HG03469 (cell line): ENCODE results near the gene PTPN1.
"Not testable (repeated sequence)": the region's sequence is repeated elsewhere in the genome, so short reads cannot be mapped to it uniquely, and the experiment has no call there.

Source experiments
- ATAC-seq: cut with Tn5 transposase; IDR thresholded peaks from one replicate; pipeline ENCODE4 v1.9.1; 2021; ENCODE audit warnings: mild to moderate bottlenecking, moderate library complexity, moderate number of reproducible peaks; ENCODE audit not compliant: unreplicated experiment

PTPN1 gene

DNA sequence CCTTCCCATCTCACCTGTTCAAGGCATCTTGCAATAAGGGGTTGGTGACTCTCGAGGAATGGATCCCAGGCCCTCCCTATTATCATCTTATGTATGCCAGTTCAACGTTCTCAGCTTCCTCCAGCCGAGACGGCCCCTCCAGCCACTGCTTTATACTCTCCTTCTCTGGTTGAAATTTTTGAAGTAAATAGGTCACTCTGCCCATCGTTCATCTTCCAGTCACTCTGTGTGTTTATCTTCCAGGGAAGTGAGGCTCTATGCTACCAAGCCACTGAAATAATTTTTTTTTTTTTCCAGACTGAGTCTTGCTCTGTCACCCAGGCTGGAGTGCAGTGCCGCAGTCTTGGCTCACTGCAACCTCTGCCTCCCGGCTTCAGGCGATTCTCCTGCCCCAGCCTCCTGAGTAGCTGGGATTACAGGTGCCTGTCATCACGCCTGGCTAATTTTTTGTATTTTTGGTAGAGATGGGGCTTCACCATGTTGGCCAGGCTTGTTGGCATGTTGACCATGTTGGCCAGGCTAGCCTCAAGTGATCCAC is 17.0 kb downstream of the PTPN1 start:
- ATAC-seq: no peak

DNA sequence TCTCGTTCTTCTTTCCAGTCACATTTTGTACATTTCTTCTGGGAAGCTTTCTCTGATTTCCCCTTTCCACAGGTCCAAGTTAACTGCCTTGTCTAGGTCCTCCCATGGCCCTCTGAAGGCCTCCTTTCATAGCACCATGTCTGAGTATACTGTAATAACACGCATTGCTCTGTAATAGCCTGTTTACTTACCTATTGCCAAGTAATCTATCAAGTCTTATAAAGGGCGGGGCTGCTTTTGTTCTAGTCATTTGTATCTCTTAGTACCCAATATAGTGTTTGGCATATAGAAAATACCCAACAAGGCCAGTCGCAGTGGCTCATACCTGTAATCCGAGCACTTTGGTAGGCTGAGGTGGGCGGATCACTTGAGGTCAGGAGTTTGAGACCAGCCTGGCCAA is 17.9 kb downstream of the PTPN1 start:
- no peak for ATAC-seq

DNA sequence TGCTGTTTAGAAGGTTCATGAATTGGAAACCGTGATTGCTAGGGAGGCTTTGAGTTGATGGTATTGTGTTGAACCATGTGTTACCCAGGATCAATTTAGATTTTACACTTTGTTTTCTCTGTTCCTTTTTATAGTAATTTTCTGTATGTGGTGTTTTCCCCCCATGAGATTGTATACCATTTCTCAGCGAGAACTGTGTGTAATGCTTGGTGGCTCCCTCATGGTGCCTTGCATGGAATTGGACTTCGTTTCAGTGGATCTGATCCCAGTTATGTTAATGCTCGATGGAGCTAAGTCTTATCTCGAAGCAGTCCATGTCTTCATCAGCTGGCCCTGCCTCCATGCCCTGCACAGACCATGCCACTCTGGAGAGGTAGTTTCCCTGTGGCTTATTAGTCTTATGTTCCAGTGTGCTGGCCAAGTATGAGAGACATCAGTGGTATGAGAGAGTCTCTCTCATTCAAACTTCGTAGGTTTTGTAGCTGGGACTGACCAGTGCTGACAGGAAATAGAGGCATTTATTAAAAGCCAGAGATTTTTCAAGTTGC is 18.7 kb downstream of the PTPN1 start:
- ATAC-seq: no peak

DNA sequence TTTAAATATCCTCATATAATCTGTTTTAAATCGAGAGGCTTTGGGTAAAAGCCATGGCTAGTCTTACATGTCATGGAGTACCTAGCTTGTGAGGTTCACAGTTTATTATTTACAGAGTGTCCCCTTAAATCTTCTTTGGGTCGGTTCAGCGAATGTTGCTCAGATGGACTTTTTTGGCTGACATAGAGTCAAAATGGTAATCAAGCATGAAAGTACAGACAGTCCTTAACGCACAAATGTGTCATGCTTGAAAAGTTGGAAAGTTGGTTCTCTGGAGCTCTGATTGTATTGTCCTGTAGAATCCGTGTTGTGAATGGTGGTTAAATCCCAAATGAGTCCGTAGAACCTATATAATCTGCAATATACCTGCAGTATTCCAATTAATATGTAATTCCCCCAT is 22.0 kb downstream of the PTPN1 start:
- no peak for ATAC-seq

DNA sequence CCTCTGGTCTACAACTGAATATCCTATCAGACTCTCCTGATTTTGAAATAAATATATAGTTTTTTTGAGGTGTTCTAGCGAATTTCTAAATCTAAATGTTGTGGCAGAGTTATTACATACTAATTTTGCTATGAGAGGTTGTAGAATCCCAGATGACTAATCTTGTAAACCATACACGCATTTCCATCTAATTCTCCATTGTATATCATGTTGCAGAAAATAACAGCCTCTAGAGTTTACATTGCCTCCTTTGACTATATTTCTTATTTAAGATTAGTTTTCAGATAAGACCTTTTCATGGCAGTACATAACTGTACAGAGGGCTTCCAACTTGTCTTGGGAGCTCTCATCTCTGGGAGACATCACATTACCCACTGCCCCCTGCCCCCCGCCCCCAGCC is 22.9 kb downstream of the PTPN1 start:
- ATAC-seq: no peak

DNA sequence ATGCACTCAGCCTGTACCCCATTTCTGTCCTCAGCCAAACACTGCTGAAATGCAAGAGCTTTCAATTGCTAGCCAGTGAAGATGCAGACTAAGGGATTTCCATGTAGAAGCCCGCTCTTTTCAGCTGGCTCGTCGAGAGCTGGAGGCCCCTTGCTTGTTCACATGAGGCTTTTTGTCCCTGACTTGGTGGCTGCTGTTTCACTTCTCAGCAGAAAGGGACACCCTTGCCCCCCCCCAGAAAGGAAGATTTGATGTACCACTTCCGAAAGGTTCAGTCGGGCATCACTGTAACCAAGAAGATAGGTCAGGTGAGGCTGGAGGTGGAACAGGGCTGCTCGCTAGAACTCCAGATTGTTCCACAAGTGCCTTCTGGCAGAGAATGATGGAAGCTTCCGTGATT is 23.3 kb downstream of the PTPN1 start:
- no peak for ATAC-seq

DNA sequence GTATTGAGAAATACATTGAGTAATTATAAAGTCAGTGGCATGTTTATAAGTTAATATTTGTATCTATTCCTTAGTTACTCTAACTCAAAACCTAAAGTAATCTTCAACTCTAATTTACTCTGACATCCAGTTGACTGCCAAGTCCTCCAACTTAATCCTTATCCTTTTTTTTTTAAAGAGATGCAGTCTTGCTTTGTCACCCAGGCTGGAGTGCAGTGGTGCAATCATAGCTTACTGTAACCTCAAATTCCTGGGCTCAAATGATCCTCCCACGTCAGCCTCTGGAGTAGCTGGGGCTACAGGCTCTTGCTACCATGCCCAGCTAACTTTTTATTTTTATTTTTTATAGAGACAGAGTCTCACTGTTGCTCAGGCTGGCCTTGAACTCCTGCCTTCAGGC is 24.4 kb downstream of the PTPN1 start:
- no peak for ATAC-seq

DNA sequence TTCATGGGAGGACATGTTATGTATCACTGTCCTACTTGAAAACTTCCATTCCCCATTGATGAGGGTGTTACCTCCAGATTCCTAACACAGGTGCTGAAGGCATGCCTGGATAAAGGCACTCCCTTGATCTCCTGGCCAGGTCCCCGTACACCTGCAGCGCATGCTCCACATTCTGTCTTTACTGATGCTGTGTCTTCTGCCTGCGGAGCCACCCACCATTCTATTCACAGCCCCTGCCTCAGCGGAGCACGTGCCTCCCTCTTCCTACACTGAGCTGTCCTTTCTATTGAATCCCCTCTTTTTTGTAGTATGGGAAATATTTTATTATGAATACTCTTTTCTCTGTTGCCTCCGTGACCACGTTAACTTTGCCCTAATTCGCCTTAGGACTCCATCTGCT is 25.0 kb downstream of the PTPN1 start:
- ATAC-seq: no peak

DNA sequence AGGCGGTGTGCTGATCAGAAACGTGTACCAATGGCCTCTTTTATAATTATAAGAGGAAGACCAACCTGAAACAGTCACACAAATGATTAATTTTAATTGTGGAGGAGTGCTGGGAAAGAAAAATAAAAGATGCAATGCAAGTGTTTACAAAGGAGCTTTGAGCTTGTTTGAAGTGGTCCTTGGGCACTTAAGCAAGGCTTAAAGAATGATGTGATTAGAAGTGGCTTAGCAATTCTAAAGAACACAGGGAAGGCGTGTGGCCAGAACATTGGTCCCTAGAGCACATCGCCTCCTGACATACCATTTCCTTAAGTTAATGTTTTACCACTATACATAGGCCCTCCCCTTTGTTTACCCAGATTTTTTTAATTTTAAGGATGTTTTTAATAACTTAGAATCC is 26.1 kb downstream of the PTPN1 start:
- no peak for ATAC-seq

DNA sequence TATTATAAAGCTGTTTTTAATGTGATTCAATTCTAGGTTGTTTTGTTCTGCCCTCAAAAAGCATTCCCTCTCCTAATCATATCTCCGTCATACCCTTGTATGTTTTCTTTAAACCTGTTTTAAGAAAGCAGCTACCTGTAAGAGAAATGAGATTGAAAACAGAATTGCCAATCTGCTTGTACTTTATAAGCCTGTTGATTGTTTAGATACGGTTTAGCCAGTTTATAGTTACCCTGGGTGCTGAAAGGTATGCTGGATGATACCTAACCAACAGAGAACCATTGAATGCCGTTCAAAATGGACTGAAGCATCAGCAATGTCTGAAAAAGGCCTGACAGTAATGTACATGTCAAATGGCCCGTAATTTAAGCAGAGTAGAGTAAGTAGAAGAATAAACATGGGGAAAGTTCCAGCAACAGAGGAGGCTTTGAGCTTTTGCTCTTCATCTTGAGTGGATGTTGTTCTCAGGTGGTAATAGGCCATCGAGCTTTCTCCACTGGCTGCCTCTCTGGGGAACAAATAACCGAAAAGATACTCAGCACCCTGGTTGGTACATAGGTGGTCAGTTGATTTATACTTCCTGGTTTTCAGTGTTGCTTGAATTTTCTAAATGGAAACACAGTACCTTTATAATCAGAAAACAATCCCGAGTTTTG is 27.5 kb downstream of the PTPN1 start:
- ATAC-seq: no peak

DNA sequence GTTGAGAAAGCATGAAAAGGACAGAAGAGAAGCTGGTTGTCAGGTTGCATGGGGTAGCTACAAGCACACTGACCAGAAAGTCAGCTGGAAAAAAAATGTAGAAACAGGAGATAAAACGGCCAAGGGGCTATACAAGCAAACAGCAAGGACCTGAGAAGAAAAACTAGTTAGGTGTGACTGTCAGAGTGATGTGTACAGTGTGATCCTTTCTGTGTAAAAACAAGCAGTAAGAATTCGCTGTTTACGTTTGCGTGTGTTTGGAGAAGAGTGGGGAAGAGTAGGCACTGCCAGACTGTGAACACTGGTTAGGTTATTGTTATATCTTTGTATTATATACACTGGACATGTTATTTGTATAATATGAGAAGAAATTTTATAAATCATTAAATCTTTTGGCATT is 28.1 kb downstream of the PTPN1 start:
- ATAC-seq: no peak

DNA sequence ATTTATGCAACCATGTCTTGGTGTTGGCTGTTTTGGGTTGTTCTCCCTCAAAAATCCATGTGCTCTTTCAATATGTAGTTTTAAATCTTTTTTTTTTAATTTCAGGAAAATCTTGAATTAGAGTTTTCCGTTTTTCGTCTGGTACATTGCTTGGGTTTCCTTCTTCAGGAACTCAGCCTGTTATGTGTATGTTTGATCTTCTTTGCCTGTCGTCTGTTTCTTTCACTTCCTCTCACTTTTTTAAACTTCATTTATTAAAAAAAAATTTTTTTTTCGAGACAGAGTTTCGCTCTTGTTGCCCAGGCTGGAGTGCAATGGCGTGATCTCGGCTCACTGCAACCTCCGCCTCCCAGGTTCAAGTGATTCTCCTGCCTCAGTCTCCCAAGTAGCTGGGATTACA is 29.6 kb downstream of the PTPN1 start:
- ATAC-seq: not testable (repeated sequence)

DNA sequence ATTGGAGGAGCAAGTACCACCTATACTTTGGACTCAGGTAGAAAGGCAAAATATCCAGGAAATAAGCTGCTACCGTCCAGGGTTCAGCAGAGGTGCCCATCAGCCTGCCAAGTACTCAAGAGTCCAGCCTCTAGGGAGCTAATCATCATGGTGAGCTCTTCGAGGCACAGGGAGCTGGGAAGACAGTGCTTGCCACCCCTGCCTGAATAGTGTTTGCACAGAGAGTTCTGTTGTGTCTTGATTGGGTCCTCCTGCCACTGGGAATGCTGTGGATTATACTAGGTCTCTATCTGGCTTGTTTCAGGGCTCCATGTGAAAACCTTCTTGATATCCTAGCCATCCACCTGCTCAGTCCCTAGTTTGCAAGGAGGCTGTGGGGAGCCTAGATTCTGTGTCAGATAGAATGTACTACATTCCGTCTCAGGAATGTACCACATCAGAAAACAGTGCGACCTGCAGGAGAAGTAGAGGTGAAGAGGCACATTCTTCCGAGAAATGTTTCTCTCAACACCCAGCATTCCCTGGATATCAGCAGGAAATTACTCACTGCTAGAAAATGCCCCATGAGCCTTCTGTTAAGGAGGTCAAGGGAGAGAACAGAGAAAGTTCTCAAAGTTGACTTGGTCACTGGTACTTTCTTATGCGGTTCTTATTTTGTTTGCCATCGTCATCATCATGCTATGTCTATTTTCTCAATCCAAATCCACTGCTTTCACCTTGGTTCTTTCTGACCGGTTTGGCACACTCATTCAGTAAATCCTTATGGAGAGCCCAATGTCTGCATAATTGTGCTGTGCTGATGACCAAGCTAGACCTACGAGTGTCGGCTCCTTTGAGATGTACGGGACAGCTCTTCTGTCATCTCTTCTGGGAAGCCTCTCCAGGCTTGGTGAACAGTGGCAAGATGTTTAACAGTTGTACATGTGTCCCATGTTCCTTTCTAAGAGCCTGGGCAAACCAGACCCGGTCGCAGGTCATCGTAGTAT is 30.7 kb downstream of the PTPN1 start:
- no peak for ATAC-seq

DNA sequence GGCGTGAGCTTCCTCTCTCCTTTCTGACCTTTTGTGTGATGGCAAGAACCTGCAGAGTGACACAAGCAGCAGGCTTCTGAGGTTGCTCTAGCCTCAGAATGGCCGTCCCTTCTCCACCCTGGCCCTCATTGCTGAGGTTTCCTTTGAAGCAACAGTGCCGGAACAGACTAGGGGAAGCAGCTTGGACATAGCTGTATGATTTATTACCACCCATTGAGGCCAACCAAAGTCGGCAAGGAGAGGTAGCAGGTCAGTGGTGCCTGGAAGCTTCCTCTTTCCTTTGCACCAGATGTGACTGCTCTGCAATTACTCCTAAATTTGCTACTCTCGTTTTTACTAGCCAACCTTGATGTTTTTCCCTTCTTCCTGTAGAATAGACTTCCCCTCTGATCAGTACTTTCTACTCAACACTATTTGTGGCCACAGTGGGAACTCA is 31.4 kb downstream of the PTPN1 start:
- peak; percentile 41 for ATAC-seq

DNA sequence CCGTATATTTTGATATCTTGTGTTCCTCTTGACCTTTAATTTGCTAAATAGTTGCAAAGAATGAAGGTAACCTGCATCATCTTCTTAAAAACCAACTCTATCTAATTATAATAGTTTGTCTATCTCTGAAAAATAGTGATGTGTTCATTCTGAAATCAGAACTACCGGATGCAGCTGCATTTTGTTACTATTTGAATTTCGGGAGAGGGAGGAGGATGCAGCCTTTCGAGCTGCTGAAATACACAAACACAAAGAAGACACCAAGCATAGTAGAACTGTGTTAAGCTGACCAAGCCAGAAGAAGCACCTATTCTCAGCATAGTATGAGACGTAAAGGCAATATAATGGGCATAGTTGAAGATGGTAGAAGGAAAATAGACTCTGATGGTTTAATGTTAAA is 33.1 kb downstream of the PTPN1 start:
- ATAC-seq: no peak

DNA sequence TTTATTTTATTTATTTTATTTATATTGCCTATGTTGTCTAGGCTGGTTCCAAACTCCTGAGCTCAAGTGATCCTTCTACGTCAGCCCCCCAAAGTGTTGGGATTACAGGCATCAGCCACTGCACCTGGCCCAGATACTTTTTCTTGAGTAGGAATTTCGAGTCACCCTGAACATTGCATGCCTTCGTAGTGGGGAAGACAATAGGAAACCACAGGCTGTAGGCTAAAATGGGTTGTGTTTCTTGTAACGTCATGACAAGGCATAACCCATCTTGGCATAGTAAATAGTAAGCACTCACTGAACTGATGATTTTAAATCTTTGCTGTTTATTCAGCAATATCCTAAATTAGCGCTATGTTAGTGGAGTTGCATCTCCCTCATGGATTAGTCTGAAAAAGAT is 34.9 kb downstream of the PTPN1 start:
- no peak for ATAC-seq

DNA sequence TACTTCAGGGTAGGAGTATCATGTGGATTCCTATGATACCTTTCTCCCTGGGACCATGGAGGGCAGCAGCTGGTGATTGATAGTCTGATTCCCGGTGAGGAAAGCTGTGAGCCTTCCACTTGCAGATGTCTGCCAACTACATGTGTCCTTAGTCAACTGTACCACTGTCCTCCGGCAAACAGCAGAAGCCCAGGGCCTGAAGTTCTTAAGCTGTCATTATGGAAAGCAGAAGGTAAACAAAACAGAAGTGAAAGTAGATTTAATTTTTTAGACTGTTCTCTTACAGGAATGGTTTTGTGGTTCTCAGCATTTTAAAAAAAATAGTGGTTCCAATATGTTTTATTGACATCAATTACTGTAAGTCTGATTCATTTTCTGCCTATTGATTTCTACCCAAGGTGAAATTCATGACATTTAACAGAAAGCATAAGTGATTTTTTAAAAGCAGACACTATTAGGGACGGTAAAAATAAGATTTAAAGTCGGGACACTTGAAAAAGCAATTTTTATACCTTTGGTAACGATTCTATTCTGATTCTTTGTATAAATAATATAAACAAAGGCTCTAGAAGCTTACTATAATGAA is 36.6 kb downstream of the PTPN1 start:
- no peak for ATAC-seq

DNA sequence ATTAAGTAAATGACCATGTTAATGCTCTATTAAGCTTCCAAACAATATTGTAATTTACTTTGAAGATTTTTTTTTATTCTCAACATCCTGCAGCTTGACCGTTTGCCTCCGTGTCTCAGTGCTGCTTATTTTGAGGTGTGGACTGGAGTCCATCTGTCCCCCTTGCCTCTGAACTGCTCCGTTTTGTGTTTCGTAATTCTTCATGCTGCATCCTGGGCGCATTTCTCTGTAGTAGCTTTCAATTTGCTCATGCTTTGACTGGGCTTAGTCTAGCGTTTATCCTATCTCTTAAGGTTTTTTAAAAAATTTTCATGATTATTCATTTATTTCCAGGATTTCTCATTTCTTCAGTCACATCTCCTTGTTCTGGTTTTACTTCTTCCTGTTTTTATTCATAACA is 37.8 kb downstream of the PTPN1 start:
- ATAC-seq: no peak

DNA sequence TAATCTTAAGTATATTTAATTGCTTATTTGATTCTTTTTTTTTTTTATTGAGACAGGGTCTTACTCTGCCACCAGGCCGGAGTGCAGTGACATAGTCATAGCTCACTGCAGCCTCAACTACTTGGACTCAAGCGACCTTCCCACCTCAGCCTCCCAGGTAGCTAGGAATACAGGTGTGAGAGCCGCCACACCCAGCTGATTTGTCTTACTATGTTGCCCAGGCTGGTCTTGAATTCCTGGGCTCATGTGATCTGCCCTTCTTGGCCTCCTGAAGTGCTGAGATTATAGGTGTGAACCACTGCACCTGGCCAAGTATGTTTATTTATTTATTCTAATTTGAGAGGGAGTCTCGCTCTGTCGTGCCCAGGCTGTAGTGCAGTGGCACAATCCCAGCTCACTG is 38.2 kb downstream of the PTPN1 start:
- ATAC-seq: no peak

DNA sequence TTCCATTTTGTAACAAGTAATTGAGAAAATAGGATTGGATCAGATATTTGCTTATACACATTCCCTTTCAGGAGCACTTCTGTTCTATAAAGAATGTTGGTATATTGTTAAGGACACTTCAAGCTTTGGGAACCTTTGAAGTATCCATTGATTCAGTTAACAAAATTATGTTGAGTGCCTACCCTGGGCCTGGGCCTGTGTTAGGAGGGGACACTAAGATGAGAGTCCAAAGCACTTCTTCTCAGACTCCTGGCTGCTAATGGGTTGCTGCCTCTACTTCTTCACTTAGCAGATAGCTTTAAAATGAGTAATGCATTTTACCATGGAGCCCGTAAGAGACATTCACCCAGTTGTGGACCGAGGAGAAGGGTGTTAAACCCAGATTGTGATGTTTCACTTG is 40.3 kb downstream of the PTPN1 start:
- no peak for ATAC-seq

DNA sequence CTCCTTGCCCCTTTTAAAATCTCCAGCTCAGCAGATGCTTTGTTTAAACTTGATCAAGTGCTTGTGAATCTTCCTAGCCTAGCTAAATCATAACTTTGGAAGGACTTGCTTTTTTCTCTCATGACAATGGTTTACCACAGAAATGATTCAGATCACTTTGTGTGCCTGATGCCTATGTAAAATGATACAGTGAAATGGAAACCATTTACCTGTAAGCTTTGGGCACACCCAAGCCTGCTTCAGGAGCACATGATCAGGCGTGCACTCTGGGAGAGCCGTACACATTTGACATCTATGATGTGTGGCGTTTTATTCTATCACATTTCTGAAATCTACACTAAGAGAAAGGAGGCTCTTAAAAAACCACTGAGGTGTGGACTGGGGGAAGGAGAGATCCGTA is 41.1 kb downstream of the PTPN1 start:
- no peak for ATAC-seq
